Mesenchymal stem cell (in vitro differentiated cells and primary cell): Measurements from ENCODE around the gene NR2C2.
A peak's percentile ranks its signal among the peaks of the same experiment; 100 is the strongest.
"Not testable (repeated sequence)": the region's sequence is repeated elsewhere in the genome, so short reads cannot be mapped to it uniquely, and the experiment has no call there.

Experiments used
- DNase-seq: peaks from one replicate; pipeline ENCODE4 v3.0.0-alpha.2; 2013
- H2AFZ ChIP-seq: one replicate; pipeline ENCODE4 v1.6.1; 2013; ENCODE audit warnings: low read depth, mild to moderate bottlenecking, control low read depth, inconsistent platforms, low read length, moderate library complexity
- H2AK5ac ChIP-seq: 2 replicates; pipeline ENCODE4 v1.6.1; 2013; ENCODE audit warnings: low read length, moderate library complexity, mild to moderate bottlenecking, inconsistent platforms; ENCODE audit not compliant: severe bottlenecking
- H2BK120ac ChIP-seq: one replicate; pipeline ENCODE4 v1.6.1; 2013; ENCODE audit warnings: low read depth, mild to moderate bottlenecking, inconsistent platforms, low read length, moderate library complexity
- H2BK12ac ChIP-seq, 2 experiments: one replicate each; pipeline ENCODE4 v1.6.1; 2013; ENCODE audit warnings: inconsistent platforms in 2 of 2, low read length in 2 of 2, mild to moderate bottlenecking in 2 of 2, moderate library complexity in 2 of 2, control low read depth in 1 of 2
- H2BK15ac ChIP-seq: one replicate; pipeline ENCODE4 v1.6.1; 2013; ENCODE audit warnings: mild to moderate bottlenecking, low read depth, inconsistent platforms; ENCODE audit not compliant: poor library complexity, severe bottlenecking
- H2BK5ac ChIP-seq: 2 replicates; pipeline ENCODE4 v1.6.1; 2013; ENCODE audit warnings: low read depth, mild to moderate bottlenecking, low read length, control low read depth, inconsistent platforms; ENCODE audit not compliant: poor library complexity, severe bottlenecking
- H3K14ac ChIP-seq, 2 experiments: one replicate each; pipeline ENCODE4 v1.6.1; 2013; ENCODE audit warnings: inconsistent platforms in 2 of 2, low read length in 2 of 2, control low read depth in 1 of 2, mild to moderate bottlenecking in 1 of 2, moderate library complexity in 1 of 2
- H3K18ac ChIP-seq, 2 experiments: one replicate each; pipeline ENCODE4 v1.6.1; 2013; ENCODE audit warnings: inconsistent platforms in 2 of 2, low read length in 2 of 2, control low read depth in 1 of 2, low read depth in 1 of 2, mild to moderate bottlenecking in 1 of 2
- H3K23ac ChIP-seq, 2 experiments: one replicate each; pipeline ENCODE4 v1.6.1; 2013; ENCODE audit warnings: inconsistent platforms in 2 of 2, low read length in 2 of 2, mild to moderate bottlenecking in 2 of 2, moderate library complexity in 2 of 2, control low read depth in 1 of 2
- H3K27ac ChIP-seq: 2 replicates; pipeline ENCODE4 v1.5.1; 2013; ENCODE audit warnings: mild to moderate bottlenecking, moderate library complexity, low read length, control low read depth, inconsistent platforms; ENCODE audit not compliant: poor library complexity, severe bottlenecking
- H3K27me3 ChIP-seq, 2 experiments: 2 replicates each; pipeline versions ENCODE4 v1.6.1 to v1.7.0; 2013; ENCODE audit warnings: low read length in 2 of 2, mild to moderate bottlenecking in 2 of 2, moderate library complexity in 2 of 2, control low read depth in 1 of 2, inconsistent platforms in 1 of 2; ENCODE audit not compliant: control insufficient read depth in 1 of 2, insufficient read depth in 1 of 2
- H3K36me3 ChIP-seq, 2 experiments: 2 replicates each; pipeline versions ENCODE4 v1.6.1 to v1.7.0; 2013; ENCODE audit warnings: low read length in 2 of 2, control low read depth in 1 of 2, inconsistent platforms in 1 of 2, low read depth in 1 of 2, mild to moderate bottlenecking in 1 of 2; ENCODE audit not compliant: insufficient read depth in 2 of 2, control insufficient read depth in 1 of 2
- H3K4ac ChIP-seq, 2 experiments: one replicate each; pipeline ENCODE4 v1.6.1; 2013; ENCODE audit warnings: inconsistent platforms in 2 of 2, low read length in 2 of 2, mild to moderate bottlenecking in 2 of 2, moderate library complexity in 2 of 2, control low read depth in 1 of 2, low read depth in 1 of 2
- H3K4me1 ChIP-seq: 2 replicates; pipeline ENCODE4 v1.6.1; 2013; ENCODE audit warnings: low read depth, low read length, control low read depth; ENCODE audit not compliant: control insufficient read depth, insufficient read depth
- H3K4me2 ChIP-seq: 2 replicates; pipeline ENCODE4 v1.6.1; 2013; ENCODE audit warnings: low read length, mild to moderate bottlenecking, inconsistent platforms; ENCODE audit not compliant: poor library complexity, severe bottlenecking
- H3K4me3 ChIP-seq, 2 experiments: 2 replicates each; pipeline versions ENCODE4 v1.5.1 to v1.7.0; 2013; ENCODE audit warnings: low read length in 2 of 2, mild to moderate bottlenecking in 2 of 2, control low read depth in 1 of 2, low read depth in 1 of 2; ENCODE audit not compliant: insufficient read depth in 1 of 2
- H3K79me1 ChIP-seq: replicated peaks from 2 replicates; pipeline ENCODE4 v1.6.1; 2013; ENCODE audit warnings: mild to moderate bottlenecking, control low read depth, low read length, inconsistent platforms; ENCODE audit not compliant: poor library complexity, severe bottlenecking
- H3K9ac ChIP-seq: 2 replicates; pipeline ENCODE4 v1.7.0; 2013; ENCODE audit warnings: mild to moderate bottlenecking, low read length, moderate library complexity
- H3K9me3 ChIP-seq: 2 replicates; pipeline ENCODE4 v1.7.0; 2013; ENCODE audit warnings: mild to moderate bottlenecking, low read length; ENCODE audit not compliant: control insufficient read depth
- H4K8ac ChIP-seq: one replicate; pipeline ENCODE4 v1.6.1; 2013; ENCODE audit warnings: inconsistent platforms, mild to moderate bottlenecking, low read length, moderate library complexity
- H4K91ac ChIP-seq: one replicate; pipeline ENCODE4 v1.6.1; 2013; ENCODE audit warnings: mild to moderate bottlenecking, low read length, inconsistent platforms
- WGBS: methylation state at CpG from one replicate; pipeline ENCODE4 v1.1.7; 2013; ENCODE audit warnings: mixed read lengths; 5-methylcytosine and 5-hydroxymethylcytosine counted together

NR2C2 gene

GRCh38 chr3:14999182-14999581 lies 51.8 kb downstream of the NR2C2 start:
- WGBS, result 94% methylated on average over 5 of the region's 6 CpGs
- H2BK120ac ChIP-seq, H3K14ac ChIP-seq, H3K9ac ChIP-seq, H3K27me3 ChIP-seq, H2AFZ ChIP-seq, H3K4me1 ChIP-seq, H2BK15ac ChIP-seq, H2BK12ac ChIP-seq, H2AK5ac ChIP-seq, H4K8ac ChIP-seq, H3K18ac ChIP-seq, H2BK5ac ChIP-seq, H3K4ac ChIP-seq, H3K4me3 ChIP-seq, H3K9me3 ChIP-seq, DNase-seq, H3K4me2 ChIP-seq, H3K36me3 ChIP-seq, H3K23ac ChIP-seq, H4K91ac ChIP-seq, H3K27ac ChIP-seq: not testable (repeated sequence)
- peaks cover 21% of the 10 kb centered on the region for H3K79me1 ChIP-seq

DNA sequence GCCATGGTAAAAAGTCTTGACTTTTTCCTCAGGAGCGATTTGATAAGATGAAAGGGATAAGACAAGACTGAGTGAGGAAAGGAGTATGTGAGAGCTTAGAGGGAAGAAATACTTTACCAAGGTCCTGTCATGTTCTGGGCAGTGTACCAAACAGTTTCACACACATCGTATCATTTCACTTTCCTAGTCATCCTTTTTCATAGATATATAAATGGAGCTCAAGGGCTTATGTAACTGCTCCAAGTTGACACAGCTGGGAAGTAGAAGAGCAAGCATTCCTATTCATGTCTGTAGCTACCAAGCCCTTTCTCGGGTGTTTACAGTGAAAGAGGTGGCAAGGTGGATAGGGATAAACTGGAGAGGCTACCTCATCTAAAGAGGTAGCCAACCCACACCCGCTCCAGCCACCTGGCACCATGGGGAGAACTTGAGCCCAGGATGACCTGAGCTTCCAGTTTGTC lies 60.3 kb downstream of the NR2C2 start:
- peak; percentile 26 for DNase-seq
- Histone ChIP-seq H3K36me3 (peaks cover 16 to 30% of the 10 kb centered on the region in 2 experiments), H3K4me1 (peaks cover 3% of the 10 kb centered on the region), H3K9me3 (no peaks in the 10 kb centered on the region), H3K23ac (no peak overlapping the region), H2AK5ac (no peak overlapping the region), H3K9ac (no peak overlapping the region), H2BK120ac (no peak overlapping the region), H3K4ac (no peak overlapping the region), H2AFZ (no peak overlapping the region), H3K4me2 (no peak overlapping the region), H3K79me1 (peaks cover 42% of the 10 kb centered on the region), H3K27me3 (no peaks in the 10 kb centered on the region), H4K8ac (no peak overlapping the region), H4K91ac (no peak overlapping the region), H3K14ac (no peak overlapping the region), H3K4me3 (no peak overlapping the region), H2BK5ac (no peak overlapping the region), H3K27ac (no peak overlapping the region), H3K18ac (no peak overlapping the region), H2BK15ac (no peak overlapping the region), H2BK12ac (no peak overlapping the region)
- 100% methylated on average over 3 of the region's 4 CpGs for WGBS

- no peak overlapping the region for H3K4ac ChIP-seq
- no peak overlapping the region for H3K4me2 ChIP-seq
- no peaks in the 10 kb centered on the region for H3K27me3 ChIP-seq
- no peak overlapping the region for H3K18ac ChIP-seq
- no peak overlapping the region for H3K27ac ChIP-seq
- H3K36me3 ChIP-seq, result peaks cover 24 to 36% of the 10 kb centered on the region in 2 experiments
- no peak overlapping the region for H2AK5ac ChIP-seq
- no peak overlapping the region for H2BK120ac ChIP-seq
- H3K4me1 ChIP-seq, result peaks cover 3% of the 10 kb centered on the region
- no peak overlapping the region for H3K23ac ChIP-seq
- H3K79me1 ChIP-seq, result peaks cover 44% of the 10 kb centered on the region
- no peak overlapping the region for H2BK5ac ChIP-seq
- no peak overlapping the region for H2AFZ ChIP-seq
- 96% methylated on average over 5 of the region's 5 CpGs for WGBS
- no peak overlapping the region for H4K91ac ChIP-seq
- no peak overlapping the region for H4K8ac ChIP-seq
- H3K9me3 ChIP-seq, result no peaks in the 10 kb centered on the region
- H3K9ac ChIP-seq, result no peak overlapping the region
- no peak overlapping the region for H3K14ac ChIP-seq
- H2BK15ac ChIP-seq, result no peak overlapping the region
- no peak overlapping the region for H3K4me3 ChIP-seq
- DNase-seq, result peak; percentile 26
- no peak overlapping the region for H2BK12ac ChIP-seq
Observed at GRCh38 chr3:15009167-15009566, 61.8 kb downstream of the NR2C2 start.

DNA sequence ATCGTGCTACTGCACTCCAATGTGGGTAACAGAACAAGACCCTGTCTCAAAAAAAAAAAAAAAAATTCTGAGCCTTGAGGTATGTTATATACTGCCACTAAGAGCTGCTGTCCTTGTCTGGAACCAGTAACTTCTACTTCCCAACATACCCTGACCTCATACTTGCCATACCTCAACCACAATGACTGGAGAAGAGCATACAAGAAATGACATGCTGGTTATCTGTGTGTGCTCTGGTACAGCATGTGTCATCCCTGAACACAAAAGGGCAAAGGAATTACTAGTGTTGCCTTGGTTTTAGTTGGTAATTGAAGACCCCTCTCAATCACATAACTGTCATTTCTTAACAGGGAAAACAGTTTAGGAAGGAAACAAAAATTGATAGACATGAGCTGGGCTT lies 63.3 kb downstream of the NR2C2 start:
- H3K9ac ChIP-seq, result no peak overlapping the region
- no peak overlapping the region for H4K8ac ChIP-seq
- H3K4me3 ChIP-seq, result no peak overlapping the region
- no peaks in the 10 kb centered on the region for H3K27me3 ChIP-seq
- no CpG with 5 or more reads among the region's 1 CpG for WGBS
- no peak overlapping the region for H4K91ac ChIP-seq
- H2BK5ac ChIP-seq, result no peak overlapping the region
- no peaks in the 10 kb centered on the region for H3K9me3 ChIP-seq
- no peak overlapping the region for H2AK5ac ChIP-seq
- H3K18ac ChIP-seq, result no peak overlapping the region
- DNase-seq, result no peak
- peak overlapping the region in 1 of 2 experiments; percentile 43 for H3K23ac ChIP-seq
- no peak overlapping the region for H3K14ac ChIP-seq
- no peak overlapping the region for H2BK15ac ChIP-seq
- peaks cover 22 to 47% of the 10 kb centered on the region in 2 experiments for H3K36me3 ChIP-seq
- H3K4ac ChIP-seq, result no peak overlapping the region
- peaks cover 41% of the 10 kb centered on the region for H3K79me1 ChIP-seq
- H2BK120ac ChIP-seq, result no peak overlapping the region
- H3K4me2 ChIP-seq, result no peak overlapping the region
- H3K27ac ChIP-seq, result no peak overlapping the region
- peaks cover 3% of the 10 kb centered on the region for H3K4me1 ChIP-seq
- H2BK12ac ChIP-seq, result no peak overlapping the region
- no peak overlapping the region for H2AFZ ChIP-seq
